CD4-positive, alpha-beta T cell treated with Interleukin-15 for 4 hours (primary cell): Measurements from ENCODE around the gene ITIH4.

Experiments used
- DNase-seq: peaks from one replicate; pipeline ENCODE4 v3.0.0-alpha.2; 2020; ENCODE audit warnings: low spot score

Gene ITIH4

DNA sequence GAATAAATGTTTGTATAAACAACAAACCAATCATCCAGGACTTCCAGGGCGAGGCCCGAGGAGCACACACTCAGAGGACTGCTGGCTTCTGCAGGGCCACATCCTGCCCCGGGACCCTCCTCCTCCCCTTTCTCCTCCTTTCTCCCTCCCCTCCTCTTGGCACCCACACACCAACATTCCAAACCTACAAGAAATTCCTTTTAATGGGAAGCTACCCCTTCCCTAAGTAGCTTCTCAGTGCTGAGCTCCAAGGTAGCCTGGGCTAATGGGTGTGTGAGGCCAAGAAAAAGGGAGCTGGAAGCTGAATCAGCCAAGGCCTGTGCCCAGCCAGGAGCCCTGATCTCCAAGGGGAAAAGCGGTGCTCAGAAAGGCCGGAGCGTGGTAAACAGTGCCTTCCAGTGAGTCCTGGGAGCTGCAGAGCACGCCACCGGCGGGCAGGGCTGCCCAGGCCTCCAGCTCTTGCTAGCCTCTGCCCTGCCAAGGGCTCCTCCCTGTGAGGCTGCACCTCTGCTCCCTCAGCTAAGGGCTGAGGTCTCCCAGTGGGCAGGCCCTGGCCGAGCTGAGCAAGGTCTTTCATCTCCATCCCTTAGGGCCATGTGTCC lies 32.0 kb downstream of the ITIH4 start:
- no peak for DNase-seq

DNA sequence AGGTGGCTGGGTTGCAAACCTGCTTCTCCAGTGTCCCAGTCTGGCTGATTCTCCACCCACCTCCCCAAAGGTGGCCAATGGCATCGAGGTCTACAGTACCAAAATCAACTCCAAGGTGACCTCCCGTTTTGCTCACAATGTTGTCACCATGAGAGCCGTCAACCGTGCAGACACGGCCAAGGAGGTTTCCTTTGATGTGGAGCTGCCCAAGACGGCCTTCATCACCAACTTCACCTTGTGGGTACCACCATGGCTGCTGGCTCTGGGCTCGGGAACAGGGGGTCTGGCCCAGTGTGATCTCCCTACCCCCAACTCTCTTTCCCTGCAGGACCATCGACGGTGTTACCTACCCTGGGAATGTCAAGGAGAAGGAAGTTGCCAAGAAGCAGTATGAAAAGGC lies 34.1 kb downstream of the ITIH4 start:
- no peak for DNase-seq

DNA sequence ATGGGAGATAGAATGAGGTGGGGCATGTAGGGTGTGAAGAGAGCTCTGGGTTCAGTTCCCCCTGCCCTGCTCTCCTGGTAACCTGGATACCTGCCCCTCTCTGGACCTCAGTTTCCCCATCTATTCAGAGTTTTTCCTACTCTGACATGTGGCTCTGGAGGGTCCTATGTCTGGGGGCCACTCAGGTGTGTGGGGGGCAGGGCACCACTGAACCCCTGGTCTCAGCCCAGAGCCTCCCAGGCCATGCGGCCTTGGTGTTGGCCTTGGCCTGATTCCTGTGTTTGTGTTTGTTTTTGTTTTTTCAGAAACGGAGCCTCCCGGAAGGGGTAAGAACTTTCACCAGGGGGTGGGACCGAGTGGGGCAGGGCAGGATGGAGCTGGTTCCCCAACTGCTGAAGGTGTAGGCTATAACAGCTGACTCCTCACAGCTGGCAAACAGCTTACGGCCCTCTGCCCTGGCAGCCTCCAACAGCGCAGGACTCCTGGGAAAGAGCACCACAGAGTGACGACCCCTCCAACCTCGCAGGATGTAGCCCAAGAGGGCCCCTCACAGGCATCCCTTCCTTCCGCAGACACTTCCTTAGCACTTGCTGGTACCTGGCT lies 35.1 kb downstream of the ITIH4 start:
- no peak for DNase-seq

DNA sequence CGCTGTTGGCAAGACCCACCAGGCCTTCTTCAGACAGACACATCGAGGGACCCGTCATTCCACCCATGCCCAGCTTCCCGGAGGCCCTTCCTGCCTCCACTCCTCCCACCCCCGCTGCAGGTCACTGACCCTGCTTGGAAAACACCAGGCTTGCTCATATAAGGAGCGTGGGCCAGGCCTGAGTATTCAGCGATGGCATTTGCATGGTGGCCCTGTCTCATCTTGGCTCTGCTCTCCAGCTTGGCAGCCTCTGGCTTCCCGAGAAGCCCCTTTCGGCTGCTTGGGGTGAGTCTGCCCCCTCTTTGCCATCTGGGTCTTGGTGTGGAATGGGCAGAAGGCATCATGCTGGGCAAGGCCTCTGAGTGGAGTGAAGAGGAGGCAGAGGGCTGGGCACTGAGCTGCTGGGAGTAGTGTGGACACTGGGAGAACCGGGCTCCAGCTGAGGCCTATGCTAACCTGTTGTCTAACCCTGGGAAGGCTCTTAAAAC lies 35.8 kb downstream of the ITIH4 start, which contains the start of gene ITIH3:
Gene ITIH3 (plus strand): TSS at position 185 of the 488 bp plus-strand sequence. CDS start 8 bp downstream, at position 193.
- DNase-seq: no peak

DNA sequence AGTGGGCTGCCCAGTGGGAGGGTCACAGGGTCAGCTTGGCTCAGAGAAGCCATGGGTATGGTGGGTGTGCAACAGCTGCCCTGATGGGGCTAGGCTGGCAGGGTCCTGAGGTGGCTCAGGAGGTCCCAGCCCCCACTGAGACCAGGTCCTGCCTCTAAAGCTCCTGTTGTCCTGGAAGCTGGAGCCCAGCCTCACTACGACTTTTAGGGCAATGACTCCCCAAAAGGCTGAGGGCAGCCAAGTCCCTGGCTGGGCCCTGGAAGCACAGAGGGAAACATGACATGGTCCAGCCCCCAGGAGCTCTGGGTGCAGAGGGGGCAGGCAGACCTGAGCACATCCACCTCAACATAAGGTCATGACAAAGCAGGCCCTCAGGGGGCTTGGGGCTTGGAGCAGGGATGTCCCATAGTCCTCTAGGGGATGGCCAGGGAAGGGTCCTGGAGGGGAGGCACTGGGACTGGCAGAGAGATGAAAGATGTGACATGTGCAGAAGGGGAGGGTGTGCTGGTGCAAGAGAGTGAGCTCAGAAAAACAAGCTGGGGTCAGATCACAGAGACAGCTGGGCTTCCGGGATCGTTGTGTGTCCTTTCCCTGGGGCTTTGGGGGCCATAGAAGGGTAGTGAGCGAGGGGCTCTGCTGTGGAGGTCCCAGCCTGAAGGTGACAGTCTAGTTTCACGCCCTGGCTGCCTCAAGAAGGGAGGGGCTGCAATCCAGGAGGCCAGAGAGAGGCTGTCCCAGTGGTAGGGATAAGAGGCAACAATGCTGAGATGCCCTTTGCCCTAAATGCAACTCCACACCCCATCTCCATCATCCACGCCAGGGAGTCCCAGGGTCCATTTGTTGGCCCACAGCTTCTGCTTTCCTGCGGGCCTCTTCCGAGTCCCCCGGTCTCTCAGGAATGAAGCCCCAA lies 36.5 kb downstream of the ITIH4 start:
- DNase-seq: no peak

DNA sequence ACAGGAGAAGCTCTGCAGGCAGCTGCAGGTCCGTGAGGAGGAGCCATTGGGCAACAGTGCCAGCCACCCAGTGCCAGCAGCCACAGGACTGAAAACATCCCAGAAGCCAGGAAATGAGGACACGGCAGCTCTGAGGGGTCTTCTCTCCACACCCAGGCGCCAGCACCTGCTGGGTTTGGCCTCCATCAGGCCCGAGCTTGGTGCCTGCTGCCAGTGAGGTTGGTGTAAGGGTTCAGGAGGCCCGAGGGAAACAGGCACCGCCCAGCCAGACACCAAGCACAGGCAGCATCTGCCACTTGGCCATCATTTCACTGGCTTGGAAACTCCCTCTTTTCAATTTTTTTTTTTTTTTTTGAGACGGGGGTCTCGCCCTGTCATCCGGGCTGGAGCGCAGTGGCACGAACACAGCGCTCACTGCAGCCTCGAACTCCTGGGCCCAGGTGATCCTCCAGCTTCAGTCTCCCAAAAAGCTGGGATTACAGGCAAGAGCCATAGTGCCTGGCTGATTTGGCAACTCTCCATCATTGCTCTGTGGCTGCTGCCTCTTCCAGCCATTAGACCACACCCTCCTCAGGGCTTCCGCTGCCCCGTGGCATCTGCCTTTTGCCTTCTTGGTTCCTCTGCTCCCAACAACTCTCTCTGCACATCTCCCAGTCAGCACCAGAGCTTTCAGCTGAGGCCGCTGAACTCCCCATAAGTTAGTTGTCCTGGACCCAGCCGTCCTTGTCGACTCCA lies 37.3 kb downstream of the ITIH4 start:
- DNase-seq: no peak

DNA sequence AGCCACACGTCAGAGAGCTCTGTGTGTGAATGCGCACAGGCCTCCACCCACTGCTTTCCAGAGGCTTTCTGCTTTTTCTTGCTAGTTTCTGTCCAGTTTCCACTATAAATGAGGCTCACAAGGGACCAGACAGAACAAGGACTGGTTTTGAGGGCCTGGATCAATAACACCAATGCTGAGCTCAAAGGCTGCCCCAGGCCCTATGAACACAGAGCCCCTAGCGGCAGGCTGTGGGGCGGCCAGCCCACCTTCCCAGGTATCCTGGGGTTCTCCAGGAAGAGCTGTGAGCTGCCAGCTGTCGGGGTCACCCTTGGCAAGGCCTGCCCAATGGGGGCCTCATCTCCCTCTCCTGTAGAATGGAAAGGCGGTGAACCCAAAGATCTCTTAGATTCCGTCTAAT lies 38.1 kb downstream of the ITIH4 start:
- no peak for DNase-seq

DNA sequence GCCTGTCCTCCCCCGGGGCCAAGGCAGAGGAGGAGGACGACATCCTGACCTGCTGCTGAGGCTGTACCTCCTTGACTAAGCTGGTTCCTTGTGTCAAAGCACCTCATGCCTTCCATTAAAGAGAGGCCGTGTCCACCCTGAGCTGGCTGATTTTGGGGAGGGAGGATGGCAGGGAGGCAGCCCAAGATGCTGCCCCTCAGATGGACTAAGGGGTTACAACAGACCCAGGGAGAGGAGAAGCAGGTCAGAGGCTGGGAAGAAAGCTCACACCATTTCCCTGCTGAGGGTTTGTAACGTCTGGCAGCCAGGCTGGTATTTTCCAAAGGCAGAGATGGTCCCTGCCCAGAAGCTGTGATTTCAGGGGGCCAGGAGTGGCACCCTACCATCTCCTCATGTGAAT lies 38.5 kb downstream of the ITIH4 start:
- DNase-seq: no peak

DNA sequence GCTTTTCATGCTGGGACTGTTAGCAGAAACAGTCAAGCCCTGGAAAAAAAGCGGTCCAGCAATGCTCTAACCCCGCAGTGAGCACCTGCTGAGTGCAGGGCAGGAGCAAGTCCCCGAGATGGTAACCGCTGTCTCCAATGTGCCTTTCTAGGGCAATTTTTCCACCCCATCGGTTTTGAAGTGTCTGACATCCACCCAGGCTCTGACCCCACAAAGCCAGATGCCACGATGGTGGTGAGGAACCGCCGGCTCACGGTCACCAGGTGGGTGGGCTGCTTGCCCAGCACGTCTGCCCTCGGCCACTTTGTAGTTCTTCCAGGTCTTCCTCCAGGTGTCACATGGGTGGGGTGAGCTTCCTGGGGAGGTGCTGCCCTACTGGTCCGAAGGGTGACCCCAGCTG lies 39.1 kb downstream of the ITIH4 start:
- DNase-seq: no peak

DNA sequence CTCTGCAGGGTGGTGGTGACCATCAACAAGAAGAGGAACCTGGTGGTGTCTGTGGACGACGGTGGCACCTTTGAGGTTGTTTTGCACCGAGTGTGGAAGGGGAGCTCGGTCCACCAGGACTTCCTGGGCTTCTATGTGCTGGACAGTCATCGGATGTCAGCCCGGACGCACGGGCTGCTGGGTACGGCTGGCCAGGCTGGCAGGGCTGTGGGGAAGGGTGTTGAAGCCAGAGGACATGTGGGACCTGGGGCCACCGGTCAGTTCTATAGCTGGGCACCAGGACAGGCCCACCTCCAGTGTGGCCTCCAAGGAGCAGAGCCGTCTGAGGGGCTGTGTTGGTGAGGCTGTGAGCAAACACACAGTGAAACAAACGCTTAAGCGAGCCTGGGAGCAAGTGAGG lies 39.7 kb downstream of the ITIH4 start:
- DNase-seq: no peak

DNA sequence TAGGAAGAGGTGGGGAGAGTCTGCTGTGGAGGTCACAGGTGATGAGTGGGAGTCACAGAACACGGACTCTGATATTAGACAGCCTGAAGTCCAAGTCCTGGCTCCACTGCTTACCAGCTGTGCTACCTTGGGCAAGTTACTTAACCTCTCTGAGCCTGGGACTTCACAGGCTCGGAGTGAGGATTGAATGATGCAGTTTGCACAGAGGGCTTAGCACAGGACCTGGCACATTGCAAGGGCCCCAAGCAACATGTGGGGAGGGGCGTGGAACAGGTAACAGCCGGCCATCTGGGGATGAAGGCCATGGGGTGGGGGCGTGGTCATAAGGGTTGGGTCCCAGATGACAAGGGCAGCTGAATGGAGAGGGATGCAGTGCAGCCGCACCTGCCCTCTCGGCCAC lies 40.1 kb downstream of the ITIH4 start:
- no peak for DNase-seq

DNA sequence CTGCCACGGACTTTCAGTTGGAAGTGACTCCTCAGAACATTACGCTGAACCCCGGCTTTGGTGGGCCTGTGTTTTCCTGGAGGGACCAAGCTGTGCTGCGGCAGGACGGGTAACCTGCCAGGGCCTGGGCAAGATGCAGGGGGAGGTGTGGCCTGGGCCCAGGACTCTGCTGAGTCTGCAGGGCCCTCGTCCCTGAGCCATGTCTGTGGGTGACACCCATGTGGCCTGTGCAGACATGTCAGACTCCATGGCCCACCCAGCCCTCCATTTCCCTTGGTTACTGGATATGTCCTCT lies 40.8 kb downstream of the ITIH4 start:
- DNase-seq: no peak

DNA sequence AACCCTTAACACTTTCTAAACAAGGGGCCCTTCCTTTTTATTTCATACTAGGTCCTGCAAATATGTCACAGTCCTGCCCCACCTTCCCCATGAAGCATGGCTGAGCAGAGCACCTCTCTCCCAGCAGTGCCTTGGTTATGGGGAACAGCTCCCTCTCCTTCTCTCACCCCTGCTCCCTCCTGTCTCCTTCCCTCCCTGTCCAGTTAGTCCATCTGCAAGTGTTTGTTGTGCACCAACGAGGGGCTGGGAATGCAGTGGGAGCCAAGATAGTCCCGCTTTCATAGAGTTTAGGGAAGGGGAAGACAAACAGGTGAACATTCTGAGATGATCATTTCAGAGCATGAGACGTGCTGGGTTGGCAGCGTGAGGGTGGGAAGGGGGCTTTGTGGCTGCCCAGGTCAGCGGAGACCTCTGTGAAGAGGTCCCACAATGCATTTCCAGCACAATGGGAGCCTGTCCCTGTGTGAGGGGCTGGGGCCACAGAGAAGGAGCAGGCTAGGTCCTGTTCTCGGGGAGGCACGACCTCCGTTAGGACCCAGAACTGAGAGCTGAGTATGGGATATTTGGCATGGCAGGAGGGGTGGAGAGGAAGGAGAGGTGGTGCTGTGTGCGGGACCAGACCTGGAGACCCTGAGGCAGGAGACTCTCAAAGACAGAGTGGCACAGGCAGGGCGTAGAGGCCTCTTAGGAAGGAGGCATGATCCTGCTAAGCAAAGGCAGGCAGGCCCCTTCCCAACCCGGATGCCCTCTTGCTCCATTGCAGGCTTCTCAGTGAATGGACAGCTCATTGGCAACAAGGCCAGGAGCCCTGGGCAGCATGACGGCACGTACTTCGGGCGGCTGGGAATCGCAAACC lies 41.4 kb downstream of the ITIH4 start:
- no peak for DNase-seq

DNA sequence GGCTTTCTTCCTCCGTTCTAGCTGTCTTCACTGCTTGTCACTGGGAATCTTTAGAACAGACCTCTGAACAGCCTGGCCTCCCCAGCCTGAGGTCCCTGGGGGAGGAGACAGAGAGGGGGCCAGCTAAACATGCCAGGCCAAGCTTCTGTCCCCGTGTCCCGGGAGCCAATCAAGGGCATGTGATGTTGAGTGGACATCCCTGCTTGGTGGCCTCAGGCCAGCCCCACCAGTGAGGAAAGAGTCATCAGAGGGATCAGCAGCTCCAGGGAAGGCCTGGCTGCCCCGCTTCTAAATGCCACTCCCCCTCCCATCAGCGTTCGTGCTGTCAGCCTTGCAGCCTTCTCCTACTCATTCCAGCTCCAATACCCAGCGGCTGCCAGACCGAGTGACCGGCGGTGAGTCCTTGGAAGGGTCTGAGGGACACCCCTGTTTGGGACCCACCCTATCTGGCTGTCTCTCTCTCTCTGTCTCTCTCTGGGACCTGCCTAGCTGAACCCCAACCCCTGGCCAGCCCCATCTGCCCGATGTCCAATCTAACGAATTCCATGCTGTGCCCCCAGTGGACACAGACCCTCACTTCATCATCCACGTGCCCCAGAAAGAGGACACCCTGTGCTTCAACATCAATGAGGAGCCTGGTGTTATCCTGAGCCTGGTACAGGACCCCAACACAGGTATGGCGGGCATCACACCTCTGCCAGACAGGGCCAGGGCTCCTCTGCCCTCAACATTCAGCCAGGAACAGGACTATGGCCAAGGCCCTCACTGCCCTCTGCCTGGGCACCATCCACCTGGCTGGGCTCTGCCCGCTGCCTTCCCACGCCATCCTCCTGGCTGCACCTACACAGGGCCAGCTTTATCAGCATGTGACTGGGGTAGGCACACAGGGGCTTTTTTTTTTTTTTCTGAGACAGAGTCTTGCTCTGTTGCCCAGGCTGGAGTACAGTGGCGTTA lies 42.5 kb downstream of the ITIH4 start:
- DNase-seq: no peak

DNA sequence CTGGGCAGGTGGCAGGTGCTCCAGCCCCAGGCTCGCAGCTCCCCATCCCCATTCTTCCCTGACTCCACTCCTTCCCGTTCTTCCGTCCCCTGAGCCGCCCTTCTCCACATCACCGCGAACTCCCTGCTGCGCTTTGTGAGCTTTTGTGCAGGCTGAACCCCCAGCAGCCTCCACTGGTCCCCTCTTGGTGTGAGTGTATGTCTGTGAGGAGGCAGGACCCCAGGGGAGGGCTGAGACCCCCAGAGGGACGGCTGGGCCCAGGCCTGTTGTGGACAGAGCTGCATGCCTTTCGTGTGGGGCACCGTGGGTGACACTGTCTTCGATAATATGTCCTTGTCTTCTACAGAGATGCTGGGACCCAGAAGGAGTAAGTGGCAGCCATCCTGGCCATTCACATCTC lies 43.2 kb downstream of the ITIH4 start:
- no peak for DNase-seq

DNA sequence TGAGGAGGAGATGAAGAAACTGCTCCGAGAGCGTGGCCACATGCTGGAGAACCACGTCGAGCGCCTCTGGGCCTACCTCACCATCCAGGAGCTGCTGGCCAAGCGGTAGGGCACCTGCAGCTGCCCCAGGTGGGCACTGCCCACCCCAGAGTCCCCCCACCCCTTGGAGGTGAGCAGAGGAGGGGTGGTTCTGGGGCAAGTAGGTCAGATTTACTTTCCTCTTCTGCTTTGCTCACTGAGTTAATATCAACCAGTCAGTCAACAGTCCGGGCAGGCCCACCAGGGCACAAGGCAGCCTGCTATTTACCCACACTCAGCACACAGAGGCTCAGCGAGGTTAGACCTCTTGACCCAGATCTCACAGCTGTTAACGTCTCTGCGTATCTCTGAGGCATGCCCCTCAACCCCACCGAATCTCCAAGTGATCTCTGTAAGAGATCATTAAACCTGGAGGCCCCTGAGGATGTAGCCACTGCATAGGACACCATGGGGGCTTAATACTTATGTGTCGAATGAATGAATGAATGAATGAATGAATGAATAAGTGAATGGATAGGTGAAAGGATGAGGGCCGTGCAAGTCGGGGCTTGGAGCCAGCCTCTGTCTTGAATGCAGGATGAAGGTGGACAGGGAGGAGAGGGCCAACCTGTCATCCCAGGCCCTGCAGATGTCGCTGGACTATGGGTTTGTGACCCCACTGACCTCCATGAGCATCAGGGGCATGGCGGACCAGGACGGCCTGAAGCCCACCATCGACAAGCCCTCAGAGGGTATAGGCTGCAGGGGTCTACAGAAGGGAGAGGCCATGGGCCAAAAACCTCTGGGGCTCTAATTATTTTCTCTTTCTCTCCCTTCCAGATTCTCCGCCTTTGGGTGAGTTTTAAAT lies 43.9 kb downstream of the ITIH4 start:
- DNase-seq: no peak

DNA sequence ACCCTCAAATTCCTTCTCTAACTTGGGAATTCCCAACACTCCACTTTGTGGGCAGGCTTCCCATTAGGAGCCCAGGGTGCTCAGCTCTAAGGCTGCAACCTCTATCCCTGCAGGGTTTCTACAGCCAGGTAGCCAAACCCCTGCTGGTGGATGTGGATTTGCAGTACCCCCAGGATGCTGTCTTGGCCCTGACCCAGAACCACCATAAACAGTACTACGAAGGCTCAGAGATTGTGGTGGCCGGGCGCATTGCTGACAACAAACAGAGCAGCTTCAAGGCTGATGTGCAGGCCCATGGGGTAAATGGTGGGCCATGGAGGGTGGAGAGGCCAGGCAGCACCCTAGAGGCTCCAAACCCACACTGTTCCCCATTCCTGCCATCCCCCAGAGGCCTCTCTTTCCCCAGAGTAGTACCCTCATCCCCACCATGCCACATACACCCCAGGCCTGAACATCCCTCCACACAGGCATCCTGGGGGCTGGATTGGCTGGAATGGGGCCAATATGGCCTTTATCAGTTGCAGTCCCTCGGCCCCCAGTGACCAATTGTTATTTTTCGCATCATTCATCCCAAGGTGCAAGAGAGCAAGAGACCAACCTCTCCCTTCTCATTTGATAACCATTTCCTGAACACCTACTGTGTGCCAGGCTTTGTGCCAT lies 45.4 kb downstream of the ITIH4 start:
- DNase-seq: no peak

DNA sequence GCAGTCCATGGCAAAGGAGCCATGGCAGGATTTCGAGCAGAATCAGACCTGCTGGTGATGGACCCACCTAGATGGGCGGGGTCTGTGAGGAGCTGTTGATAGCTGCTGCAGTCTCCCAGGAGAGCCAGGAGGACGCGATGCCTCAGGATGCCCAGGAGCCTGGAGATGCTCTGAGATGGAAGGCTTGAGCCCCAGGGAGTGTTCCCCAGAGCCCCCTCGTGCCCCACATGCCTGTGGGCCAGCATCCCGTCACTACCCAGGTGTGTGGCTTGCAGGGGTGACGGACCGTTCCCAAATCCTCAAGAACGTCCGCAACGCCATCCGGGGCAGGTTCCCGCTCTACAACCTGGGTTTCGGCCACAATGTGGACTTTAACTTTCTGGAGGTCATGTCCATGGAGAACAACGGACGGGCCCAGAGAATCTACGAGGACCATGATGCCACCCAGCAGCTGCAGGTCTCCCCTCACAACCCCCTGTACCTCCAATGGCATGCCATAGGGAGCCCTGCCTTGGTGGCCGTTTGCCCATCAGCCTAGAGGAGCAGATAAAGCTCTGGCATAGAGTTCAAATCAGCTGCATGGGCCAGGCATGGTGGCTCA lies 46.4 kb downstream of the ITIH4 start:
- DNase-seq: no peak

DNA sequence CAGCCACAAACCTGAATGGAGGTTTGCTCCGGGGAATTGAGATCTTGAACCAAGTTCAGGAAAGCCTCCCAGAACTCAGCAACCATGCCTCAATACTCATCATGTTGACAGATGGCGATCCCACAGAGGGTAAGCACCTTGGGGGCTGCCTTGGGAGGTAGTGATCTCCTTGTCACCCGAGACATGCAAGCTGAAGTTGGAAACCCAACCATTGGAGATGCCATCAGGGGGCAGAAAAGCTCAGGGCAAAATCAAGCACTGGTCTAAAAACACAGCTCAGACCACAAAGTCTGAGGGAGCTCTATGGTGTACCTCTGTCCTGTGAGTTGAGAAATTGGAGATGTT lies 47.3 kb downstream of the ITIH4 start:
- DNase-seq: no peak
